ENCODE measurements around the gene SLC15A2. TPM values are rescaled to one million over a fixed set of nuclear protein-coding genes. Genes with fewer than 3 reads are reported as not detected.

SLC15A2 gene
- total RNA-seq = 0.14 and 0.37 TPM in 2 replicates

DNA sequence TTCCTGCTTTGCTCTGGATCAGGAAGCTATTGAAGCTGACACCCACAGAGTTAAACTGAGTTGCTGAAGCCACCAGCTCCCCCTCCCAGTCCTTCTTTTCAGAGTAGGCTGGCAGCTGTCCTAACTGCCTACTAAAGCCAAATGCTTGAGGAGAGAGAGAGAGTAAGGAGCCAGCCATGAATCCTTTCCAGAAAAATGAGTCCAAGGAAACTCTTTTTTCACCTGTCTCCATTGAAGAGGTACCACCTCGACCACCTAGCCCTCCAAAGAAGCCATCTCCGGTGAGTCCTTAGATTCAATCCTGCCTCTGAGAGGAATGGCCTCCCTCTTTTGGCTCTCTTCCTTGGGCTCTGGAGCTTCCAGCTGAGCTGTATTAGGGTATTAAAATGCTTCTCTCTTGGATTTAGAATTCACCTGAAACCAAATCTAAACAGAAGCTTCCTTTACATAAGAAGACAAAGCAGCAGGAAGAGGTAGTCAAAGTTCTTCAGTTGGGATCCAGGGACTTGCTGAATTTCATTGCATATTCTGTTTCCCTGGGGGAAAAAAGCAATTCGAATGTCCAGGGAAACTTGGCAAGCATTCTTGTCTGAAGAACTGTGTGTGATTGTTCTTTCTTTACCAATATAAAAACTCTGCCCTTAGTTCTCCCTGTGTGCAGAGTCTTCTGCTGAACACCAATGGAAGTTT lies at the start of gene SLC15A2:
Gene SLC15A2, plus strand, starts transcription at position 101 of the 690 bp plus-strand sequence. Its CDS starts 76 bp downstream, at position 177.

Other genes with a start within 250 kb of the SLC15A2 start
- gene HCLS1, start 233.5 kb upstream of the SLC15A2 start, total RNA-seq = 7.1 and 7.2 TPM in 2 replicates
- gene GOLGB1, start 144.7 kb upstream of the SLC15A2 start, total RNA-seq = 55.3 and 60.3 TPM in 2 replicates
- gene IQCB1, start 59.3 kb upstream of the SLC15A2 start, total RNA-seq = 11.7 and 13.7 TPM in 2 replicates
- 2.4 and 3.1 TPM in 2 replicates for gene EAF2, start 59.2 kb upstream of the SLC15A2 start, total RNA-seq
- gene ILDR1, start 127.8 kb downstream of the SLC15A2 start, total RNA-seq = not detected in 2 replicates
- gene CD86, start 161.0 kb downstream of the SLC15A2 start, total RNA-seq = not detected in 2 replicates